GM12878 (cell line): ENCODE results near the gene DCBLD1.

ENCODE experiments used
- BHLHE40 ChIP-seq, 2 experiments: fragments of 450-650 bp in 1 of 2; IDR thresholded peaks; 2 replicates each; pipeline ENCODE4 v1.6.1; 2011 to 2017; ENCODE audit warnings: low read depth in 2 of 2, borderline replicate concordance in 1 of 2, improper control_type of control experiment in 1 of 2, low read length in 1 of 2, mild to moderate bottlenecking in 1 of 2
- GABPA ChIP-seq: IDR thresholded peaks from 2 replicates; pipeline ENCODE4 v1.6.1; 2014; ENCODE audit warnings: antibody characterized with exemption, low read depth, mild to moderate bottlenecking, inconsistent platforms
- NBN ChIP-seq: fragments of 450-650 bp; IDR thresholded peaks from 2 replicates; pipeline ENCODE4 v1.6.1; 2016
- PAX8 ChIP-seq: fragments of 450-650 bp; IDR thresholded peaks from 2 replicates; pipeline ENCODE4 v1.6.1; 2017; ENCODE audit warnings: mild to moderate bottlenecking, moderate library complexity
- SRF ChIP-seq, 2 experiments: IDR thresholded peaks; 2 replicates each; pipeline ENCODE4 v1.6.1; 2011; ENCODE audit warnings: low read depth in 2 of 2, low read length in 2 of 2, mild to moderate bottlenecking in 1 of 2, moderate library complexity in 1 of 2
- TAF1 ChIP-seq: IDR thresholded peaks from 2 replicates; pipeline ENCODE4 v1.6.1; 2011; ENCODE audit warnings: mild to moderate bottlenecking, low read depth, low read length, borderline replicate concordance
- TF ChIP-seq, protein P1 (sequence below): IDR thresholded peaks from 2 replicates; pipeline ENCODE4 v1.6.1; 2012; ENCODE audit warnings: low read length, inconsistent platforms
- TF ChIP-seq, protein P2 (sequence below), 3 experiments: IDR thresholded peaks in 2 of 3; conservative IDR thresholded peaks in 1 of 3; 2 replicates each; pipeline ENCODE4 v1.5.1; 2011; ENCODE audit warnings: low read depth in 3 of 3, low read length in 3 of 3, mild to moderate bottlenecking in 3 of 3, control low read depth in 2 of 3, moderate library complexity in 2 of 3, inconsistent platforms in 1 of 3, mixed read lengths in 1 of 3; ENCODE audit not compliant: control insufficient read depth in 2 of 3, insufficient read depth in 1 of 3; ENCODE audit errors: extremely low read depth in 1 of 3

DNA sequence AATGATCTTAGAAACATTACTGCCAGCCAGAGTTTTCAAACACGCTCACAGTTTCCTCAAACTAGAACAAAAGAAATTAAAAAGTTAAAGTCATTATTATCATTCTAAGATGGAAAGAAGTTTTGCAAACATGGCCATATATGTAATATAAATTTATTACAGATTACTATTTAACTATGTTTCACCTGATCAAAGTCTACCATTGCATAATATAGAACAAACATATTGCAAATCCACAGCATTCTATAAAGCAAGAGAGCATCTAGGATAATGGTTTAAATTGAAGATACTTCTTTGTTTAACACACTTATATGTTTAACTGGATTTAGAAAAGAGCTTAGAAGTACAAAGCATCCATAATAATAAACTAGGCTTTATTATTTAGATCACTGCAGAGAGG lies 26.2 kb upstream of the DCBLD1 start:
- TF ChIP-seq, protein P1, sequence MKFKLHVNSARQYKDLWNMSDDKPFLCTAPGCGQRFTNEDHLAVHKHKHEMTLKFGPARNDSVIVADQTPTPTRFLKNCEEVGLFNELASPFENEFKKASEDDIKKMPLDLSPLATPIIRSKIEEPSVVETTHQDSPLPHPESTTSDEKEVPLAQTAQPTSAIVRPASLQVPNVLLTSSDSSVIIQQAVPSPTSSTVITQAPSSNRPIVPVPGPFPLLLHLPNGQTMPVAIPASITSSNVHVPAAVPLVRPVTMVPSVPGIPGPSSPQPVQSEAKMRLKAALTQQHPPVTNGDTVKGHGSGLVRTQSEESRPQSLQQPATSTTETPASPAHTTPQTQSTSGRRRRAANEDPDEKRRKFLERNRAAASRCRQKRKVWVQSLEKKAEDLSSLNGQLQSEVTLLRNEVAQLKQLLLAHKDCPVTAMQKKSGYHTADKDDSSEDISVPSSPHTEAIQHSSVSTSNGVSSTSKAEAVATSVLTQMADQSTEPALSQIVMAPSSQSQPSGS, result no peak
- TF ChIP-seq TAF1 (no peak), GABPA (no peak), PAX8 (no peak), SRF (IDR thresholded peaks at IDR 0.05; ENCODE audit: low read depth in 2 of 2, low read length in 2 of 2) (no peak), NBN (no peak), BHLHE40 (IDR thresholded peaks at IDR 0.05; ENCODE audit: borderline replicate concordance in 1 of 2, low read depth in 2 of 2, low read length in 1 of 2) (no peak)
- TF ChIP-seq, protein P2, sequence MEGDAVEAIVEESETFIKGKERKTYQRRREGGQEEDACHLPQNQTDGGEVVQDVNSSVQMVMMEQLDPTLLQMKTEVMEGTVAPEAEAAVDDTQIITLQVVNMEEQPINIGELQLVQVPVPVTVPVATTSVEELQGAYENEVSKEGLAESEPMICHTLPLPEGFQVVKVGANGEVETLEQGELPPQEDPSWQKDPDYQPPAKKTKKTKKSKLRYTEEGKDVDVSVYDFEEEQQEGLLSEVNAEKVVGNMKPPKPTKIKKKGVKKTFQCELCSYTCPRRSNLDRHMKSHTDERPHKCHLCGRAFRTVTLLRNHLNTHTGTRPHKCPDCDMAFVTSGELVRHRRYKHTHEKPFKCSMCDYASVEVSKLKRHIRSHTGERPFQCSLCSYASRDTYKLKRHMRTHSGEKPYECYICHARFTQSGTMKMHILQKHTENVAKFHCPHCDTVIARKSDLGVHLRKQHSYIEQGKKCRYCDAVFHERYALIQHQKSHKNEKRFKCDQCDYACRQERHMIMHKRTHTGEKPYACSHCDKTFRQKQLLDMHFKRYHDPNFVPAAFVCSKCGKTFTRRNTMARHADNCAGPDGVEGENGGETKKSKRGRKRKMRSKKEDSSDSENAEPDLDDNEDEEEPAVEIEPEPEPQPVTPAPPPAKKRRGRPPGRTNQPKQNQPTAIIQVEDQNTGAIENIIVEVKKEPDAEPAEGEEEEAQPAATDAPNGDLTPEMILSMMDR (IDR thresholded peaks at IDR 0.05 in 2 of 3, conservative IDR thresholded peaks at IDR 0.05 in 1 of 3; ENCODE audit: control insufficient read depth in 2 of 3, extremely low read depth in 1 of 3, insufficient read depth in 1 of 3, low read depth in 3 of 3, low read length in 3 of 3), result no peak
